22Rv1 (cell line): ENCODE data around the gene POU1F1.

Source experiments
- ZFX ChIP-seq: fragments of 450-650 bp; IDR thresholded peaks from 2 replicates; pipeline ENCODE4 v1.6.1; 2017; ENCODE audit warnings: antibody characterized with exemption, borderline replicate concordance
- TF ChIP-seq, protein P1 (sequence below): fragments of 450-650 bp; IDR thresholded peaks from 2 replicates; pipeline ENCODE4 v1.5.1; 2017; ENCODE audit warnings: mild to moderate bottlenecking

DNA sequence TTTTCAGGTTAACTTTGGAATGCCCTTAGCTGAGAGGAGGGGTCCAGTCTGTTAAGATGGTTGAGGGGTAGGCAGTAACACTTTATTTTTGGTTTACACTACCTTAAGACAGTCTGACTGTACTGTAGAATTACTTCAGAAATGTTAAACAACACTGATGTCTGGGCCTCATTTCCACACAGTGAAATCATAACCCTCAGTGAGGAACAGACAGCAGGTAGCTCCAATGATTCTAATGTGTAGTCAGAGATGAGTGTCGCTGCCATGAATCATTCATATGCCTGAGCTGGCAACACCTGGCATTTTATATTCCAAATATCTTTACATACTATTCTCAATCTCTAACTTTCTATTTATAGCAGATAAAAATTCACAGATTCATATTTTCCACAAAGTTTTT, 37.3 kb upstream of the POU1F1 start:
- TF ChIP-seq, protein P1, sequence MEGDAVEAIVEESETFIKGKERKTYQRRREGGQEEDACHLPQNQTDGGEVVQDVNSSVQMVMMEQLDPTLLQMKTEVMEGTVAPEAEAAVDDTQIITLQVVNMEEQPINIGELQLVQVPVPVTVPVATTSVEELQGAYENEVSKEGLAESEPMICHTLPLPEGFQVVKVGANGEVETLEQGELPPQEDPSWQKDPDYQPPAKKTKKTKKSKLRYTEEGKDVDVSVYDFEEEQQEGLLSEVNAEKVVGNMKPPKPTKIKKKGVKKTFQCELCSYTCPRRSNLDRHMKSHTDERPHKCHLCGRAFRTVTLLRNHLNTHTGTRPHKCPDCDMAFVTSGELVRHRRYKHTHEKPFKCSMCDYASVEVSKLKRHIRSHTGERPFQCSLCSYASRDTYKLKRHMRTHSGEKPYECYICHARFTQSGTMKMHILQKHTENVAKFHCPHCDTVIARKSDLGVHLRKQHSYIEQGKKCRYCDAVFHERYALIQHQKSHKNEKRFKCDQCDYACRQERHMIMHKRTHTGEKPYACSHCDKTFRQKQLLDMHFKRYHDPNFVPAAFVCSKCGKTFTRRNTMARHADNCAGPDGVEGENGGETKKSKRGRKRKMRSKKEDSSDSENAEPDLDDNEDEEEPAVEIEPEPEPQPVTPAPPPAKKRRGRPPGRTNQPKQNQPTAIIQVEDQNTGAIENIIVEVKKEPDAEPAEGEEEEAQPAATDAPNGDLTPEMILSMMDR = no peak
- no peak for TF ChIP-seq ZFX
